ENCODE data around the gene MPV17L.

The MPV17L gene

DNA sequence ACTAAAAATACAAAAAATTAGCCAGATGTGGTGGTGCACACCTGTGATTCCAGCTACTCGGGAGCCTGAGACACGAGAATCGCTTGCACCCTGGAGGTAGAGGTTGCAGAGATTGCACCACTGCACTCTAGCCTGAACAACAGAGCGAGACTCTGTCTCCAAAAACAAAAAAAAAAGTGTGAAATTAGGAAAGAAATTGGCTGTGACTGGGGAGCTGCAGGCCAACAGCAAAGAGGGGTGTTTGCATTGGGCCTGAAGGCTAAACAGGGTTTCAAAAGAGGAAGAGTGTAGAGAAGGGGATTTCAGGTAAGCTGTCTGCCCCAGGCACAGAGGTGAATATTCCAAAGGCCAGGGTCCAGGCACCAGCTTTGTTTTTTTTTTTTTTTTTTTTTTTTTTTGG lies 48.2 kb downstream of the MPV17L start:
- no peak for DNase-seq
- no peak overlapping the region for H3K27ac ChIP-seq
- TF ChIP-seq, protein P1, sequence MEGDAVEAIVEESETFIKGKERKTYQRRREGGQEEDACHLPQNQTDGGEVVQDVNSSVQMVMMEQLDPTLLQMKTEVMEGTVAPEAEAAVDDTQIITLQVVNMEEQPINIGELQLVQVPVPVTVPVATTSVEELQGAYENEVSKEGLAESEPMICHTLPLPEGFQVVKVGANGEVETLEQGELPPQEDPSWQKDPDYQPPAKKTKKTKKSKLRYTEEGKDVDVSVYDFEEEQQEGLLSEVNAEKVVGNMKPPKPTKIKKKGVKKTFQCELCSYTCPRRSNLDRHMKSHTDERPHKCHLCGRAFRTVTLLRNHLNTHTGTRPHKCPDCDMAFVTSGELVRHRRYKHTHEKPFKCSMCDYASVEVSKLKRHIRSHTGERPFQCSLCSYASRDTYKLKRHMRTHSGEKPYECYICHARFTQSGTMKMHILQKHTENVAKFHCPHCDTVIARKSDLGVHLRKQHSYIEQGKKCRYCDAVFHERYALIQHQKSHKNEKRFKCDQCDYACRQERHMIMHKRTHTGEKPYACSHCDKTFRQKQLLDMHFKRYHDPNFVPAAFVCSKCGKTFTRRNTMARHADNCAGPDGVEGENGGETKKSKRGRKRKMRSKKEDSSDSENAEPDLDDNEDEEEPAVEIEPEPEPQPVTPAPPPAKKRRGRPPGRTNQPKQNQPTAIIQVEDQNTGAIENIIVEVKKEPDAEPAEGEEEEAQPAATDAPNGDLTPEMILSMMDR (IDR thresholded peaks at IDR 0.05; ENCODE audit: low read depth, low read length), result no peak
- no peaks in the 10 kb centered on the region for H3K36me3 ChIP-seq
- peaks cover 2% of the 10 kb centered on the region for H3K9me3 ChIP-seq (ENCODE audit: severe bottlenecking)
- no peaks in the 10 kb centered on the region for H3K27me3 ChIP-seq (ENCODE audit: insufficient read depth, low read depth, severe bottlenecking)
- no peak overlapping the region for H3K4me3 ChIP-seq (ENCODE audit: low read depth, low read length)

DNA sequence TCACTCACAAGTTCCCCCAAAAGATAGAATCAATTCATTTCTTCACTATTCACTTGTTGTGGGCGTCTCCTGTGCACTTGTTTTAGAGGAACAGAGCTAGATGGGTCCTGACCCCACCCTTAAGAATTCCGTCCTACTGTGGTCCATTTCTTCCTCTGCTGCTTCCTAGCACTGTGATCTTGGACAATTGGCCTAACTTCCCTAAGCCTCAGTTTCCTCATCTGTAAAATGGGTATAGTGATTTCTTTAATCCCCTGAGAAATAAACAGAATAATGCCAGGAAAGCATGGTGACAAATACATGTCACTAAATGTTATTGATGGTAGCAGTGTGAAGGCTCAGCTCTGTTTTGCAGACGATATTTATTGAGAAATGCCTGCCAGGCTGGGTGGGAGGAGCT lies 48.7 kb downstream of the MPV17L start:
- no peak for DNase-seq
- Histone ChIP-seq H3K4me3 (ENCODE audit: low read depth, low read length) (no peak overlapping the region), H3K36me3 (no peaks in the 10 kb centered on the region), H3K9me3 (ENCODE audit: severe bottlenecking) (peaks cover 2% of the 10 kb centered on the region), H3K27ac (no peak overlapping the region), H3K27me3 (ENCODE audit: insufficient read depth, low read depth, severe bottlenecking) (no peaks in the 10 kb centered on the region)
- TF ChIP-seq, protein P1 (IDR thresholded peaks at IDR 0.05; ENCODE audit: low read depth, low read length), result no peak

DNA sequence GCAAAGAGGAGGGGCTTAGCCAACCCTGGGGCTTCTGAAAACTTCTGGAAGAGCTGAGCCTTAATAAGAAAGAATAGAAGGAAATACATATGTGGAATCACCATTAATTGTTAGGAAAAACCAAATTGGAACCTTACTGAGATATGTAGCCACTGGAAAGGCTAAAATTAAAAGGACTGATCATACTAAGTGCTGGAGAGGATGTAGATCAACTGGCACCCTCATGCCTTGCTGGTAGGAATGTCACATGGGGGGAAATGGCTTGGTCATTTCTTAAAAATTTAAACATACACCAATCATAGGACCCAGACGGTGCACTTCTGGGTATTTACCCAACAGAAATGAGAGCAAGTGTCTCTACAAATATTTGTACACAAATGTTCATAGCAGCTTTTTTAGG lies 49.9 kb downstream of the MPV17L start:
- H3K36me3 ChIP-seq, result no peaks in the 10 kb centered on the region
- H3K9me3 ChIP-seq (ENCODE audit: severe bottlenecking), result peaks cover 2% of the 10 kb centered on the region
- DNase-seq, result no peak
- H3K27me3 ChIP-seq (ENCODE audit: insufficient read depth, low read depth, severe bottlenecking), result no peaks in the 10 kb centered on the region
- no peak overlapping the region for H3K4me3 ChIP-seq (ENCODE audit: low read depth, low read length)
- no peak overlapping the region for H3K27ac ChIP-seq
- TF ChIP-seq, protein P1 (IDR thresholded peaks at IDR 0.05; ENCODE audit: low read depth, low read length), result no peak

DNA sequence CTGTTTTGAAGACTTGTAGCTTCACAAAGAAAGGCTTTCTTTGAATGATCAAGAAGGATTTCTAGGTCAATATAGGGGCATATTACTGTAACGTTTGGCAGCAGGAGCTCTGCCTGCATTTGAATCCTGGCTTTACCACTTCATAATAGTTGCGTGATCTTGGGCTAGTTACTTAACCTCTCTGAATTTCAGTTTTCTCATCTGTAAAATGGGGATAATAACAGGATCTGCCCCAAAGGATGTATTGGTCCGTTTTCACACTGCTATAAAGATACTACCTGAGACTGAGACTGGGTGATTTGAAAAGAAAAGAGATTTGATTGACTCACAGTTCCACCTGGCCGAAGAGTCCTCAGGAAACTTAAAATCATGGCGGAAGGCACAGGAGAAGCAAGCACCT lies 51.3 kb downstream of the MPV17L start:
- Histone ChIP-seq H3K4me3 (ENCODE audit: low read depth, low read length) (no peak overlapping the region), H3K9me3 (ENCODE audit: severe bottlenecking) (peaks cover 2% of the 10 kb centered on the region), H3K27me3 (ENCODE audit: insufficient read depth, low read depth, severe bottlenecking) (no peaks in the 10 kb centered on the region), H3K27ac (no peak overlapping the region), H3K36me3 (no peaks in the 10 kb centered on the region)
- TF ChIP-seq, protein P1 (IDR thresholded peaks at IDR 0.05; ENCODE audit: low read depth, low read length), result no peak
- DNase-seq, result no peak

DNA sequence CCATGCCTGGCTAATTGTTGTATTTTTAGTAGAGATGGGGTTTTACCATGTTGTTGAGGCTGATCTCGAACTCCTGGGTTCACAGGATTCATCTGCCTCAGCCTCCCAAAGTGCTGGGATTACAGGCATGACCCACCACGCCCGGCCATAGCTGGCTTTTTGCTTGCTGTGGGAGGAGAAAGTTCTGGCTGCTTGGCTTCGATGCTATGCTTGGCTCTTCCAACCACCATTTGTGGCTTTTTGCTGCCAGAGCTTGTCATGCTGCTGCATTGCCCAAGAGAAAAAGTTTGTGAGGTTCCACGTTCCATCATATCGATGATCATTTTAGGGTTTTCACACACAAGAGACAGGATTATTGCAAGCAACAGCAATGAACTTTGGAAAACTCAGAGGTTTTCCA lies 55.1 kb downstream of the MPV17L start:
- H3K36me3 ChIP-seq, result no peaks in the 10 kb centered on the region

More for the DNA sequence above, 55.1 kb downstream of the MPV17L start:
- TF ChIP-seq, protein P1 (IDR thresholded peaks at IDR 0.05; ENCODE audit: low read depth, low read length), result no peak
- H3K27me3 ChIP-seq (ENCODE audit: insufficient read depth, low read depth, severe bottlenecking), result no peaks in the 10 kb centered on the region
- H3K9me3 ChIP-seq (ENCODE audit: severe bottlenecking), result no peaks in the 10 kb centered on the region
- no peak overlapping the region for H3K27ac ChIP-seq
- H3K4me3 ChIP-seq (ENCODE audit: low read depth, low read length), result no peak overlapping the region
- DNase-seq, result no peak

Data from WERI-Rb-1 (cell line).